Fibroblast of the aortic adventitia (primary cell): Measurements from ENCODE around the gene SRL. TPM values are rescaled to one million over a fixed set of nuclear protein-coding genes. Genes with fewer than 3 reads are reported as not detected.

Source experiments
- DNase-seq: peaks from one replicate; pipeline ENCODE4 v3.0.0-alpha.2; 2010; ENCODE audit warnings: low read depth
- H3K4me3 ChIP-seq: 2 replicates; pipeline ENCODE4 v1.5.1; 2011; ENCODE audit warnings: low read depth, mild to moderate bottlenecking, control low read depth, low read length, moderate library complexity
- total RNA-seq: library from RNA; depleted of rRNA; stranded (reverse); fragments of >200 nt; gene quantifications from 2 replicates; pipeline ENCODE4 v1.2.3, GENCODE V29; 2012; ENCODE audit warnings: low replicate concordance
- TF ChIP-seq, protein P1 (sequence below): IDR thresholded peaks from 2 replicates; pipeline ENCODE4 v1.5.1; 2011; ENCODE audit warnings: mild to moderate bottlenecking, low read length, control low read depth, inconsistent platforms; ENCODE audit not compliant: insufficient read depth

The SRL gene
- total RNA-seq, 1 donor, result 0.09 TPM

DNA sequence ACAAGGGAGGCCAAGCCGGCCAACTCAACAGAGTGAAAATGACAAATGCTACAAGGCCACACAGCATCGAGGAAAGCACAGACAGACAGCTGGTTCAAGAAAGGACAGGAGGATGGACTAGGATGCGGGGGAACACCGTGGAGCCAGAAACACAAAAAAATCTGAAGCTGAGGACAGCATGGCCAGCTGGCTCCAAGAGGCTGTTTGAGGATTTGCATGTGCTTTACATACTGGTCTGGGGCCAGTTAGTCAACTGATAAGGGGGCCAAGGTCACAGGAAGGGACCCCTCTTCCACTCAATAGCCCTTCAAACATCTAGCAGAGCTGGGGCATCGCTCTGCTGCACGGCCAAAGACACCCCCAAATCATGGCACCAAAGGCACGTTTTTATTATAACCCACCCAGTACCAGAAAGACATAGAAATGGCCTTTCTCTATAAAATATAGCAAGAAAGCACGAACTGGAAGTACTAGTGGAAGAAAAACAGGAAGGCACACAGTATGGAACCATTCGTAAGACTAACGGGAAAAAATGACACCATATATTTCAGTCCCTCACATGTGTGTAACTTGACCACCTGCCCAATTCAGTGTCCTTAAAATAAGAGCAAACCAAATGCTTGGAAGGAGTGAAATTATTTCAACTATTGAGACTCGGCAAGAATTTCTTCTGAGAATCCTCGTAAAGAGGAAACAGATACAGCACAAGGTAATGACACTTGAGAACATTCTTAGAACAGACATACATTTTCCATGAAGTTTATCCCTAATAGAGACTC, 7.8 kb upstream of the SRL start:
- TF ChIP-seq, protein P1, sequence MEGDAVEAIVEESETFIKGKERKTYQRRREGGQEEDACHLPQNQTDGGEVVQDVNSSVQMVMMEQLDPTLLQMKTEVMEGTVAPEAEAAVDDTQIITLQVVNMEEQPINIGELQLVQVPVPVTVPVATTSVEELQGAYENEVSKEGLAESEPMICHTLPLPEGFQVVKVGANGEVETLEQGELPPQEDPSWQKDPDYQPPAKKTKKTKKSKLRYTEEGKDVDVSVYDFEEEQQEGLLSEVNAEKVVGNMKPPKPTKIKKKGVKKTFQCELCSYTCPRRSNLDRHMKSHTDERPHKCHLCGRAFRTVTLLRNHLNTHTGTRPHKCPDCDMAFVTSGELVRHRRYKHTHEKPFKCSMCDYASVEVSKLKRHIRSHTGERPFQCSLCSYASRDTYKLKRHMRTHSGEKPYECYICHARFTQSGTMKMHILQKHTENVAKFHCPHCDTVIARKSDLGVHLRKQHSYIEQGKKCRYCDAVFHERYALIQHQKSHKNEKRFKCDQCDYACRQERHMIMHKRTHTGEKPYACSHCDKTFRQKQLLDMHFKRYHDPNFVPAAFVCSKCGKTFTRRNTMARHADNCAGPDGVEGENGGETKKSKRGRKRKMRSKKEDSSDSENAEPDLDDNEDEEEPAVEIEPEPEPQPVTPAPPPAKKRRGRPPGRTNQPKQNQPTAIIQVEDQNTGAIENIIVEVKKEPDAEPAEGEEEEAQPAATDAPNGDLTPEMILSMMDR, result no peak
- no peak overlapping the region for H3K4me3 ChIP-seq
- no peak for DNase-seq

DNA sequence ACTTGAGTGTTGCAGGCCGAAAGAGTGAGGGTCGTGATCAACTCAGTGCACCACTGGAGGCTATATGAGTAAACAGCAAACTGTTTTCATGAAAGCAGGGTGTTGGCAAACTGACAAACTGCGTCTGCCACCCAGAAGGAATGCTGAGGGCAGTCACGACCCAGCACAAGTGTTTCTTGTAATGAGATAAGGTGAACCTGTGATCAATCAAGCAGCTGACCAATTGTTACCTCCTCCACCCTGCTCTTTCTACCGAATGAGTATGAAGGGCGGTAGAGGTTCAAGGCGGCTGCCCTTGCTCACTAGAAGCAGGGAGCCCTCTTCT, 5.5 kb upstream of the SRL start:
- TF ChIP-seq, protein P1, result no peak
- no peak overlapping the region for H3K4me3 ChIP-seq

DNA sequence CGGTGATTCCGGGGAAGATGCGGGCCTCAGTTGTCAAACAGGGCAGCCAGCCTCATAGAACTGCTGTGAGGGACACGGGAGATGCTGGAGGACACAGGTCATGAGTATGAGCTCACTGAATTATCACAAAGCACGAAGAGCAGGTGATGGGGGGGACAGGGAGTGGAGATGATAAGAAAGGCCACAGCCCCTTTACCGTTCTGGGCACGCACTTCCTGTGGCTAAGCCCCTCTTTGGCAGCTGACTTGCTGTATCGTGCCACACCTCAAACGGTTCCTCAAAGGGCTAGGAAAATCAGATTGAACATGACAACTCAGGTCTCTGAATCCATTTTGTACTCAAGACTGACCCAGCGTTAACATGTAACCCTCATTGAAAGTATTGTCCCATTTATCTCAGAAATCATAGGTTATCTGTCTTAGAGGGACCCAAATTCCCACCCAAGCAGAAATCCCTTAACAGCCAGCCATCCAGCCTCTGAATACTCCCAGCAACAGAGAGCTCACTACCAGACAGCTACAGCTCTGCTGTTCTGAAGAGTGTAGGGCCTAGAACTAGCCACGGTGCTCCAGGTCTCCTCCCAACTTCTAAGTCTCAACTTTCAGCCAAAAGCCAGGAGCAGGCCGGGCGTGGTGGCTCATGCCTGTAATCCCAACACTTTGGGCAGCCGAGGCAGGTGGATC, 5.0 kb upstream of the SRL start:
- TF ChIP-seq, protein P1, result no peak
- H3K4me3 ChIP-seq, result no peak overlapping the region
- DNase-seq, result no peak

More for the DNA sequence above, 5.5 kb upstream of the SRL start:
- DNase-seq, result no peak

DNA sequence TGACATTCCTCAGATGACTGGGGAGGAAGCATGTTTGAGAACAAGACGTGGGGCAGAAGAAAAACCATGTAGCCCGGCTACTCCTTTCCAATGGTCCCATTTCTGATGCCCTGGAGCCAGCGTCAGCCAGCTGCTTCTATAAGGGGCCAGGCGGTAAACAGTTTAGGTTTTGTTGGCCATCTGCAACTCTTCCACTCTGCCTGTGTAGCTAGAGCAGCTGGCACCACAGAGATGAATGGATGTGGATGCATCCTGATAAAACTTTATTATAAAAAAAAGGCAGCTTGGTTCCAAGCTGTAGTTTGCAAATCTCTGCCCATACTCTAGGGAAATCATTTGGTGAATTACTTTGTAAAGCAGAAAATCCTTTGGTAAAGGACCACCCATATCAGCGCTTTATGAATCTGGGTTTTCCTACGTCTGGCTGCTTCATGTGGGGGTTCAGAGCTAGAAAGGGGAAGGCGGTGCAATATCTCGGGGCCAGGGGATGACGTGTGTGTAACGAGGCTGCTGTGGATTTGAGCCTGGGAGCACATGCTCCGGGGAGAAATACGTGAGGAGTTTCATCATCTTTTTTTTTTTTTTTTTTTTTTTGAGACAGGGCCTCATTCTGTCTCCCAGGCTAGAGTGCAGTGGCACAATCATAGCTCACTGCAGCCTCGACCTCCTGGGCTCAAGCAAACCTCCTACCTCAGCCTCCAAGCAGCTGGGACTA, 3.4 kb upstream of the SRL start:
- DNase-seq, result peak; percentile 61
- TF ChIP-seq, protein P1, result no peak
- H3K4me3 ChIP-seq, result no peak overlapping the region

DNA sequence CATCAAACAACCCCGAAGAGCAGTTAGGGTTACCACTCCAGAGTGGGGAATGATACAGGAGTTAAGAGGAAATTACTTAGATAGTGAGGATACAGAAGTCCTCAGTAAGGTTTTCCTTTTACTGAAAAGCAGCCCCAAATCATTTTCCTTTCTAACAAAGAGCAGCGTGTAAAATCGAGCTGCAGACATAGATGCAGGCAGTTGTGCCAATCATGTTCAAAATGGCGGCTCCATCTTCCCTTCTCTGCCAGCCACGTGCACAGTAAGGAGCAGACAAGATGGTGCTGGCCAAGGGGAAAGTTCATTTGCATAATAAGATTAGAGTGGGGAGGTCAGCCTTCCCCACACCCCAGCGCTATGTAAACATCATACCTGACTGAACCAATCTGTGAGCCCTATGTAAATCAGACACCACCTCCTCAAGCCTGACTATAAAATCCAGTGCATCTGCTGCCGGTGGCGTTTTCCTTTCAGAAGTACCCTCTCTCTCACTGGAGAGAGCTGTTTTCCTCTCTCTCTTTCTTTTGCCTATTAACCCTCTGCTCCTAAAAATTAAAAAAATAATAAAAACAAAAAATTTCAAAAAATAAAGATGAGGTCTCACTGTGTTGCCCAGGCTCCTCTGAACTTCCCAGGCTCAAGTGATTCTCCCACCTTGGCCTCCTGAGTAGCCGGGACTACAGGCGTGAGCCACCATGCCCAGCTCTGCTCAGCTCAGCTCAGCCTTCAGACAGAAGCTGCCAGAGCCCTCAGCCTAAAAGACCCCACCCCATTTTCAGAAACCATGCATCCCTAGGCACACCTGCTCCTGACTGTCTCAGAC, 2.6 kb upstream of the SRL start:
- TF ChIP-seq, protein P1, result no peak
- no peak overlapping the region for H3K4me3 ChIP-seq
- DNase-seq, result no peak

DNA sequence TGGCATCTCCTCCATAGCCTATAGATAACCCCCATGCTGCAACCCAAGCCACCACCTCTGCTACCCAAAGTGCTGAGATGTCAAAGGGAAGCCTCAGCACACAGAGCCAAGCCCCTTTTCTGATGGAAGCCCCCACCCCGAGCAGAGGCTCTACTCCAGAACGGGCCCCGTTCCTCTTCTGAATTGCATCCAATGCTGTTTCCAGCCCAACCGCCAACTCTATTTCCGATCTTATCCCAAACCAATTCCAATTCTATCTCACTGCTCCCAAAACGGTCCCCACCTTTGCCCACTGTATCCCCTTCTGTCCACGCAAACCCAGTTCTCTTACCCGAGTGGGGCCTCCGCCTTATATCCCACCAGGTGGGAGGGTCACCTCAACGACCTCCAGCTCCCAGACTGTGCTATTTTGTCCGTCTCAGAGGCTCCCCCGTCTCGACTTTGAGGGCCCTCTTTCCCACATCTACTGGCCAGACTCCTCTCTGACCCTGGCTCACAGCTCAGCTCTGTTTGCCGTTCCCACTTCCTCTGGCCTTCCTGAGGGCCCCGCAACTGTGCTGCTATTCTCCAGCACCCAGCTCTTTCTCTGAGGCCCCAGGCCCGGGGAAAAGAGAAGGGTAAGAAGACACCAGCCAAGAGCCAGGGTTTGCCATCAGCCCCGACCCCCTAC, 487 bp downstream of the SRL start:
- H3K4me3 ChIP-seq, result no peak overlapping the region
- TF ChIP-seq, protein P1, result no peak
- DNase-seq, result no peak
